ENCODE results near the gene TRPM2. TPM values are rescaled to one million over a fixed set of nuclear protein-coding genes. Genes with fewer than 3 reads are reported as not detected.

Gene TRPM2
- total RNA-seq, 1 donor: 0.36 TPM

GRCh38 chr21:44461464-44462001, 108.1 kb downstream of the TRPM2 start:
- peak; percentile 80 for DNase-seq (ENCODE audit: insufficient read length, low spot score, missing footprints)
- no peak overlapping the region for H2AFZ ChIP-seq (ENCODE audit: low read length)
- TF ChIP-seq CTCF (IDR thresholded peaks at IDR 0.05; ENCODE audit: extremely low read depth, low read depth, low read length): peak; percentile 12
- H4K20me1 ChIP-seq (ENCODE audit: insufficient read depth, low read length): no peaks in the 10 kb centered on the region
- no peaks in the 10 kb centered on the region for H3K36me3 ChIP-seq (ENCODE audit: insufficient read depth, low read length)
- H3K27ac ChIP-seq (ENCODE audit: low read depth, low read length): no peak overlapping the region
- H3K79me2 ChIP-seq (ENCODE audit: insufficient read depth, low read length): no peaks in the 10 kb centered on the region
- H3K4me3 ChIP-seq (ENCODE audit: insufficient read depth, low read length): no peak overlapping the region
- no peaks in the 10 kb centered on the region for H3K27me3 ChIP-seq (ENCODE audit: insufficient read depth, low read length)
- H3K4me1 ChIP-seq (ENCODE audit: insufficient read depth, low read length): no peaks in the 10 kb centered on the region
- H3K4me2 ChIP-seq (ENCODE audit: insufficient read depth, low read length): no peak overlapping the region
- H3K9me3 ChIP-seq (ENCODE audit: low read depth, low read length): no peaks in the 10 kb centered on the region

- Histone ChIP-seq H3K27me3 (ENCODE audit: insufficient read depth, low read length) (no peaks in the 10 kb centered on the region), H3K4me2 (ENCODE audit: insufficient read depth, low read length) (no peak overlapping the region)
Observed at GRCh38 chr21:44462086-44462833, 108.8 kb downstream of the TRPM2 start.

GRCh38 chr21:44462834-44463200, 109.4 kb downstream of the TRPM2 start:
- Histone ChIP-seq H4K20me1 (ENCODE audit: insufficient read depth, low read length) (no peaks in the 10 kb centered on the region), H3K27ac (ENCODE audit: low read depth, low read length) (no peak overlapping the region), H2AFZ (ENCODE audit: low read length) (no peak overlapping the region), H3K27me3 (ENCODE audit: insufficient read depth, low read length) (no peaks in the 10 kb centered on the region), H3K4me1 (ENCODE audit: insufficient read depth, low read length) (no peaks in the 10 kb centered on the region), H3K79me2 (ENCODE audit: insufficient read depth, low read length) (no peaks in the 10 kb centered on the region), H3K36me3 (ENCODE audit: insufficient read depth, low read length) (no peaks in the 10 kb centered on the region), H3K4me2 (ENCODE audit: insufficient read depth, low read length) (no peak overlapping the region), H3K9me3 (ENCODE audit: low read depth, low read length) (no peaks in the 10 kb centered on the region), H3K4me3 (ENCODE audit: insufficient read depth, low read length) (no peak overlapping the region)
- DNase-seq (ENCODE audit: insufficient read length, low spot score, missing footprints): peak; percentile 13
- no peak for TF ChIP-seq CTCF (IDR thresholded peaks at IDR 0.05; ENCODE audit: extremely low read depth, low read depth, low read length)

More at GRCh38 chr21:44462086-44462833, 108.8 kb downstream of the TRPM2 start:
- Histone ChIP-seq H3K27ac (ENCODE audit: low read depth, low read length) (no peak overlapping the region), H3K4me3 (ENCODE audit: insufficient read depth, low read length) (no peak overlapping the region), H4K20me1 (ENCODE audit: insufficient read depth, low read length) (no peaks in the 10 kb centered on the region), H3K79me2 (ENCODE audit: insufficient read depth, low read length) (no peaks in the 10 kb centered on the region), H3K36me3 (ENCODE audit: insufficient read depth, low read length) (no peaks in the 10 kb centered on the region), H3K9me3 (ENCODE audit: low read depth, low read length) (no peaks in the 10 kb centered on the region), H3K4me1 (ENCODE audit: insufficient read depth, low read length) (no peaks in the 10 kb centered on the region), H2AFZ (ENCODE audit: low read length) (no peak overlapping the region)
- TF ChIP-seq CTCF (IDR thresholded peaks at IDR 0.05; ENCODE audit: extremely low read depth, low read depth, low read length): no peak
- peak; percentile 66 for DNase-seq (ENCODE audit: insufficient read length, low spot score, missing footprints)

GRCh38 chr21:44463724-44464123, 110.3 kb downstream of the TRPM2 start:
- no peak for TF ChIP-seq CTCF (IDR thresholded peaks at IDR 0.05; ENCODE audit: extremely low read depth, low read depth, low read length)
- H3K9me3 ChIP-seq (ENCODE audit: low read depth, low read length): no peaks in the 10 kb centered on the region
- H3K4me1 ChIP-seq (ENCODE audit: insufficient read depth, low read length): no peaks in the 10 kb centered on the region
- no peak overlapping the region for H3K4me3 ChIP-seq (ENCODE audit: insufficient read depth, low read length)
- no peak overlapping the region for H3K4me2 ChIP-seq (ENCODE audit: insufficient read depth, low read length)
- H3K36me3 ChIP-seq (ENCODE audit: insufficient read depth, low read length): no peaks in the 10 kb centered on the region
- no peak overlapping the region for H3K27ac ChIP-seq (ENCODE audit: low read depth, low read length)
- no peaks in the 10 kb centered on the region for H4K20me1 ChIP-seq (ENCODE audit: insufficient read depth, low read length)
- peak; percentile 30 for DNase-seq (ENCODE audit: insufficient read length, low spot score, missing footprints)
- H3K79me2 ChIP-seq (ENCODE audit: insufficient read depth, low read length): no peaks in the 10 kb centered on the region
- no peak overlapping the region for H2AFZ ChIP-seq (ENCODE audit: low read length)
- H3K27me3 ChIP-seq (ENCODE audit: insufficient read depth, low read length): no peaks in the 10 kb centered on the region

Data from osteoblast (primary cell).